Left ventricle myocardium inferior (tissue), 1 donor: ENCODE measurements around the gene ANAPC15. TPM values are rescaled to one million over a fixed set of nuclear protein-coding genes. Genes with fewer than 3 reads are reported as not detected.

Source experiments
- DNase-seq: peaks from one replicate; pipeline ENCODE4 v3.0.0-alpha.2; 2020
- H3K27ac ChIP-seq: fragments of 200-600 bp; replicated peaks from 2 replicates; pipeline ENCODE4 v1.8.0; 2021
- H3K27me3 ChIP-seq: fragments of 200-600 bp; 2 replicates; pipeline ENCODE4 v1.8.0; 2021; ENCODE audit warnings: low read depth
- H3K36me3 ChIP-seq: fragments of 200-600 bp; 2 replicates; pipeline ENCODE4 v1.8.0; 2021
- H3K4me1 ChIP-seq: fragments of 200-600 bp; 2 replicates; pipeline ENCODE4 v1.8.0; 2021
- H3K4me3 ChIP-seq: fragments of 200-600 bp; 2 replicates; pipeline ENCODE4 v1.8.0; 2021; ENCODE audit warnings: mild to moderate bottlenecking, moderate library complexity
- H3K9me3 ChIP-seq: fragments of 200-600 bp; replicated peaks from 2 replicates; pipeline ENCODE4 v1.8.0; 2021
- CTCF ChIP-seq: fragments of 200-600 bp; IDR thresholded peaks from 2 replicates; pipeline ENCODE4 v1.8.0; 2021; ENCODE audit warnings: antibody characterized with exemption, mild to moderate bottlenecking, borderline replicate concordance
- intact Hi-C: fragments of 100-400 bp; cut with micrococcal nuclease; formaldehyde crosslinking; loops from one replicate; pipeline ENCODE4 v1.11.0; 2022
- total RNA-seq: library from RNA; stranded (reverse); fragmentation: NEBNext Ultra II Directional; extraction: Animal tissue kit (Norgen Biotek cat#: 25700); gene quantifications from one replicate; pipeline ENCODE4 v1.2.1, GENCODE V29; 2021
- donor health status: DM: no; HTN: yes; CAD: no; lungs with severe emphysema.

Gene ANAPC15
- total RNA-seq, 1 donor from 2014 or later, result 43.9 TPM

- Histone ChIP-seq H3K36me3 (no peaks in the 10 kb centered on the region), H3K27ac (peak overlapping the region; percentile 76), H3K9me3 (no peaks in the 10 kb centered on the region), H3K4me3 (no peak overlapping the region), H3K4me1 (peaks cover 55% of the 10 kb centered on the region), H3K27me3 (no peaks in the 10 kb centered on the region)
- intact Hi-C loops, result no loop called here
- DNase-seq, result no peak
- TF ChIP-seq CTCF, result no peak
Observed at GRCh38 chr11:72070491-72070890, 42.0 kb downstream of the ANAPC15 start.

GRCh38 chr11:72069787-72070251 lies 42.7 kb downstream of the ANAPC15 start:
- Histone ChIP-seq H3K27ac (peak overlapping the region; percentile 76), H3K4me1 (peaks cover 55% of the 10 kb centered on the region), H3K9me3 (no peaks in the 10 kb centered on the region), H3K4me3 (peak overlapping the region; percentile 24), H3K27me3 (no peaks in the 10 kb centered on the region), H3K36me3 (no peaks in the 10 kb centered on the region)
- DNase-seq, result peak; percentile 79
- TF ChIP-seq CTCF, result no peak
- intact Hi-C loops, result no loop called here

GRCh38 chr11:72069200-72069599 lies 43.3 kb downstream of the ANAPC15 start:
- H3K36me3 ChIP-seq, result no peaks in the 10 kb centered on the region
- peaks cover 55% of the 10 kb centered on the region for H3K4me1 ChIP-seq
- H3K9me3 ChIP-seq, result no peaks in the 10 kb centered on the region
- H3K27ac ChIP-seq, result peak overlapping the region; percentile 76
- no peak for TF ChIP-seq CTCF
- H3K27me3 ChIP-seq, result no peaks in the 10 kb centered on the region
- no peak for DNase-seq
- H3K4me3 ChIP-seq, result peak overlapping the region; percentile 24
- intact Hi-C loops, result no loop called here

- DNase-seq, result no peak
- peaks cover 55% of the 10 kb centered on the region for H3K4me1 ChIP-seq
- intact Hi-C loops, result no loop called here
- no peak for TF ChIP-seq CTCF
- H3K9me3 ChIP-seq, result no peaks in the 10 kb centered on the region
- peak overlapping the region; percentile 29 for H3K27ac ChIP-seq
- H3K36me3 ChIP-seq, result no peaks in the 10 kb centered on the region
- H3K27me3 ChIP-seq, result no peaks in the 10 kb centered on the region
- H3K4me3 ChIP-seq, result no peak overlapping the region
Observed at GRCh38 chr11:72067676-72068075, 44.8 kb downstream of the ANAPC15 start.

GRCh38 chr11:72067266-72067665 lies 45.2 kb downstream of the ANAPC15 start:
- no peak for TF ChIP-seq CTCF
- Histone ChIP-seq H3K27ac (peak overlapping the region; percentile 29), H3K4me1 (peaks cover 52% of the 10 kb centered on the region), H3K9me3 (no peaks in the 10 kb centered on the region), H3K36me3 (no peaks in the 10 kb centered on the region), H3K4me3 (no peak overlapping the region), H3K27me3 (no peaks in the 10 kb centered on the region)
- intact Hi-C loops, result no loop called here
- no peak for DNase-seq

- H3K36me3 ChIP-seq, result no peaks in the 10 kb centered on the region
- no peak for TF ChIP-seq CTCF
- peak overlapping the region; percentile 29 for H3K27ac ChIP-seq
- no peaks in the 10 kb centered on the region for H3K27me3 ChIP-seq
- H3K9me3 ChIP-seq, result no peaks in the 10 kb centered on the region
- intact Hi-C loops, result no loop called here
- no peak overlapping the region for H3K4me3 ChIP-seq
- no peak for DNase-seq
- H3K4me1 ChIP-seq, result peaks cover 48% of the 10 kb centered on the region
Observed at GRCh38 chr11:72066855-72067254, 45.6 kb downstream of the ANAPC15 start.
